ENCODE results near the gene GPR137B. TPM values are rescaled to one million over a fixed set of nuclear protein-coding genes. Genes with fewer than 3 reads are reported as not detected.
A peak's percentile ranks its signal among the peaks of the same experiment; 100 is the strongest.

GPR137B gene
- total and polyA plus RNA-seq, 2 of the 4 experiments (the other 2 are of a cell fraction), result 4.5 to 12.3 TPM

DNA sequence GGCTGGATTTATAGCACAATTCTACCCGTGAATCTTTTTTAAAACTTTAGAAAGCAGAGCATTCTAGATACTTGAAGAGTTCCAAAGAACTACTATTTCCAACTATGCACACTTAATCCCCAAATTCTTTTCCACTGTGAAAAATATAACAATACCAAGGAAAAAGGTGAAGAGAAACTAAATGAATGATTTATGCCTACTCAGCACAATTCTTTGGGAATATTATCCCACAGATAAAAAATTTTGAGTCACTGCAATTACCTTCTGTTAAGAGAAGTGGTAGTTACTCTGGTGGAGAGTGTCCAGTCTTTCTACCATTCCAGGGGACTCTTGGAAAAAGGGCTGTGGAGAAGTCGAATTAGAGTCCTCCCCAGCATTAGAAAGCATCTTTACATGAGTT is 100.2 kb downstream of the GPR137B start:
- H2AFZ ChIP-seq (replicated peaks; ENCODE audit: low read length, poor library complexity), result no peak overlapping the region
- CTCF ChIA-PET, result no interaction called here
- H3K14ac ChIP-seq (replicated peaks; ENCODE audit: low read depth, low read length), result no peak overlapping the region
- ATAC-seq (ENCODE audit: low read depth) (no peak), DNase-seq (no peak)
- no peak overlapping the region for H2BK20ac ChIP-seq (ENCODE audit: low read depth, low read length)
- no peaks in the 10 kb centered on the region for H3K36me3 ChIP-seq (ENCODE audit: control insufficient read depth, insufficient read depth, low read length)
- no peak overlapping the region for H2BK5ac ChIP-seq (ENCODE audit: low read depth, low read length, poor library complexity, severe bottlenecking)
- H3K23ac ChIP-seq (ENCODE audit: low read depth, low read length), result no peak overlapping the region
- no TSS peak for BruUV-seq (replicated peaks)
- H3K4ac ChIP-seq (ENCODE audit: low read depth, low read length), result no peak overlapping the region
- no peak overlapping the region for H4K8ac ChIP-seq (ENCODE audit: low read depth in 2 of 2, low read length in 2 of 2)
- POLR2A ChIA-PET (ENCODE audit: unreplicated experiment), result no interaction called here
- no CpG with 5 or more reads among the region's 2 CpGs for WGBS, 2 experiments (ENCODE audit: extremely low coverage in 2 of 2, insufficient read length in 1 of 2)
- H2AK5ac ChIP-seq (ENCODE audit: low read depth, low read length), result no peak overlapping the region
- H2AK9ac ChIP-seq (replicated peaks; ENCODE audit: low read depth, low read length, poor library complexity), result no peak overlapping the region
- no peak overlapping the region for H3K56ac ChIP-seq (ENCODE audit: extremely low read depth, insufficient read depth, low read length)
- no peak overlapping the region for H2BK15ac ChIP-seq (ENCODE audit: low read depth, low read length)
- H3K9ac ChIP-seq (ENCODE audit: low read depth, low read length), result no peak overlapping the region
- no peak overlapping the region for H3K27ac ChIP-seq (ENCODE audit: insufficient read depth, low read length)
- intact Hi-C loops (cut with micrococcal nuclease) (no loop called here), in situ Hi-C loops (cut with MboI; ENCODE audit: low sequenced_read_pairs) (no loop called here), dilution Hi-C loops (cut with HindIII; ENCODE audit: low sequenced_read_pairs, unreplicated experiment) (no loop called here)
- H3K27me3 ChIP-seq (ENCODE audit: control insufficient read depth, insufficient read depth, low read length), result no peaks in the 10 kb centered on the region
- H3K4me1 ChIP-seq (ENCODE audit: control insufficient read depth, insufficient read depth, low read length), result no peaks in the 10 kb centered on the region; the same call in 1 of the 2 replicates
- H4K91ac ChIP-seq (ENCODE audit: insufficient read depth, low read depth, low read length), result no peak overlapping the region
- no peak overlapping the region for H4K5ac ChIP-seq (ENCODE audit: low read depth, low read length)
- no peaks in the 10 kb centered on the region for H4K20me1 ChIP-seq (ENCODE audit: insufficient read depth, low read length)
- TF ChIP-seq, protein P1, sequence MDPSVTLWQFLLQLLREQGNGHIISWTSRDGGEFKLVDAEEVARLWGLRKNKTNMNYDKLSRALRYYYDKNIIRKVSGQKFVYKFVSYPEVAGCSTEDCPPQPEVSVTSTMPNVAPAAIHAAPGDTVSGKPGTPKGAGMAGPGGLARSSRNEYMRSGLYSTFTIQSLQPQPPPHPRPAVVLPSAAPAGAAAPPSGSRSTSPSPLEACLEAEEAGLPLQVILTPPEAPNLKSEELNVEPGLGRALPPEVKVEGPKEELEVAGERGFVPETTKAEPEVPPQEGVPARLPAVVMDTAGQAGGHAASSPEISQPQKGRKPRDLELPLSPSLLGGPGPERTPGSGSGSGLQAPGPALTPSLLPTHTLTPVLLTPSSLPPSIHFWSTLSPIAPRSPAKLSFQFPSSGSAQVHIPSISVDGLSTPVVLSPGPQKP (IDR thresholded peaks at IDR 0.05; ENCODE audit: borderline replicate concordance, low read depth, low read length), result no peak
- TF ChIP-seq POLR2A (IDR thresholded peaks at IDR 0.05; ENCODE audit: low read depth, low read length) (no peak), MAZ (IDR thresholded peaks at IDR 0.05; ENCODE audit: borderline replicate concordance, low read depth, low read length) (no peak), MAFK (IDR thresholded peaks at IDR 0.05; ENCODE audit: low read depth, low read length) (peak; percentile 98), FOS (IDR thresholded peaks at IDR 0.05; ENCODE audit: low read depth, low read length) (no peak), SMC3 (IDR thresholded peaks at IDR 0.05; ENCODE audit: low read depth, low read length) (no peak)
- H3K4me3 ChIP-seq (ENCODE audit: insufficient read depth, low read depth, low read length), result no peak overlapping the region
- H3K4me2 ChIP-seq (ENCODE audit: low read depth, low read length), result no peak overlapping the region
- no peak overlapping the region for H3K18ac ChIP-seq (ENCODE audit: low read depth, low read length)
- no peak overlapping the region for H2BK120ac ChIP-seq (ENCODE audit: low read depth, low read length)
- H3K9me3 ChIP-seq (ENCODE audit: control insufficient read depth, insufficient read depth, low read length), result no peaks in the 10 kb centered on the region
- H3K9me1 ChIP-seq (ENCODE audit: insufficient read depth, low read length), result 0 out of 2 replicates have a peak, but pooled peaks cover 2% of the 10 kb centered on the region
- no peaks in the 10 kb centered on the region for H3K79me1 ChIP-seq (ENCODE audit: low read depth in 1 of 2, low read length in 2 of 2)
